Stimulated activated naive CD4-positive, alpha-beta T cell (primary cell): Measurements from ENCODE around the gene EIF4H.
A peak's percentile ranks its signal among the peaks of the same experiment; 100 is the strongest.
"Not testable (repeated sequence)": the region's sequence is repeated elsewhere in the genome, so short reads cannot be mapped to it uniquely, and the experiment has no call there.

Experiments
- DNase-seq, 6 experiments: peaks; one replicate each; lab custom pipeline; 2025; lab: John Stamatoyannopoulos, UW

EIF4H gene

GRCh38 chr7:74199551-74200355 is 25.6 kb downstream of the EIF4H start:
- no peak for DNase-seq

GRCh38 chr7:74202841-74203556 is 28.8 kb downstream of the EIF4H start:
- peak in 1 of 6 experiments; percentile 23 for DNase-seq

GRCh38 chr7:74203956-74204618 is 29.9 kb downstream of the EIF4H start:
- DNase-seq: no peak

GRCh38 chr7:74206052-74206451 is 31.9 kb downstream of the EIF4H start:
- not testable (repeated sequence) for DNase-seq

- DNase-seq: peak; percentile 48 to 83 (median 68)
Observed at GRCh38 chr7:74206589-74207120, 32.5 kb downstream of the EIF4H start.

- DNase-seq: no peak
Observed at GRCh38 chr7:74207586-74207985, 33.4 kb downstream of the EIF4H start.

- DNase-seq: not testable (repeated sequence)
Observed at GRCh38 chr7:74208241-74208640, 34.1 kb downstream of the EIF4H start.

- no peak for DNase-seq
Observed at GRCh38 chr7:74212661-74213060, 38.5 kb downstream of the EIF4H start.

- DNase-seq: no peak
Observed at GRCh38 chr7:74214816-74215630, 40.9 kb downstream of the EIF4H start.

GRCh38 chr7:74215921-74216320 is 41.8 kb downstream of the EIF4H start:
- DNase-seq: no peak

- DNase-seq: no peak
Observed at GRCh38 chr7:74216361-74216761, 42.2 kb downstream of the EIF4H start.

- no peak for DNase-seq
Observed at GRCh38 chr7:74217455-74218342, 43.5 kb downstream of the EIF4H start.

GRCh38 chr7:74218343-74218698 is 44.2 kb downstream of the EIF4H start:
- DNase-seq: no peak

GRCh38 chr7:74219416-74219815 is 45.3 kb downstream of the EIF4H start:
- no peak for DNase-seq

GRCh38 chr7:74220229-74220628 is 46.1 kb downstream of the EIF4H start:
- DNase-seq: no peak

- no peak for DNase-seq
Observed at GRCh38 chr7:74221713-74222112, 47.6 kb downstream of the EIF4H start.

- no peak for DNase-seq
Observed at GRCh38 chr7:74222851-74223710, 48.9 kb downstream of the EIF4H start.

GRCh38 chr7:74223711-74224510 is 49.8 kb downstream of the EIF4H start:
- no peak for DNase-seq

- no peak for DNase-seq
Observed at GRCh38 chr7:74224511-74224832, 50.3 kb downstream of the EIF4H start.
